ENCODE results near the gene TWSG1. TPM values are rescaled to one million over a fixed set of nuclear protein-coding genes. Genes with fewer than 3 reads are reported as not detected.
"Not testable (repeated sequence)": the region's sequence is repeated elsewhere in the genome, so short reads cannot be mapped to it uniquely, and the experiment has no call there.

The TWSG1 gene
- total RNA-seq, 1 donor from 2014 or later: 25.8 TPM

- no peaks in the 10 kb centered on the region for H3K27me3 ChIP-seq (ENCODE audit: control insufficient read depth, insufficient read depth, low read length)
- no peaks in the 10 kb centered on the region for H3K36me3 ChIP-seq (ENCODE audit: control insufficient read depth, insufficient read depth, low read length)
- FAIRE-seq (no peak), DNase-seq (ENCODE audit: low read depth) (peak; percentile 95)
- no peak for TF ChIP-seq CTCF (IDR thresholded peaks at IDR 0.05; ENCODE audit: insufficient read depth, low read length, severe bottlenecking)
- no peak overlapping the region for H3K4me3 ChIP-seq (ENCODE audit: low read depth, low read length)
Measured at GRCh38 chr18:9422816-9423519, 88.4 kb downstream of the TWSG1 start.

- not testable (repeated sequence) for H3K36me3 ChIP-seq (ENCODE audit: control insufficient read depth, insufficient read depth, low read length); DNase-seq (ENCODE audit: low read depth); H3K27me3 ChIP-seq (ENCODE audit: control insufficient read depth, insufficient read depth, low read length); FAIRE-seq; H3K4me3 ChIP-seq (ENCODE audit: low read depth, low read length)
Measured at GRCh38 chr18:9423648-9424047, 89.1 kb downstream of the TWSG1 start.

GRCh38 chr18:9424235-9424634 is 89.7 kb downstream of the TWSG1 start:
- H3K36me3 ChIP-seq (ENCODE audit: control insufficient read depth, insufficient read depth, low read length); H3K27me3 ChIP-seq (ENCODE audit: control insufficient read depth, insufficient read depth, low read length); DNase-seq (ENCODE audit: low read depth); H3K4me3 ChIP-seq (ENCODE audit: low read depth, low read length); FAIRE-seq: not testable (repeated sequence)

GRCh38 chr18:9426753-9427152 is 92.2 kb downstream of the TWSG1 start:
- Histone ChIP-seq H3K4me3 (ENCODE audit: low read depth, low read length) (no peak overlapping the region), H3K27me3 (ENCODE audit: control insufficient read depth, insufficient read depth, low read length) (no peaks in the 10 kb centered on the region), H3K36me3 (ENCODE audit: control insufficient read depth, insufficient read depth, low read length) (no peaks in the 10 kb centered on the region)
- FAIRE-seq (no peak), DNase-seq (ENCODE audit: low read depth) (no peak)
- TF ChIP-seq CTCF (IDR thresholded peaks at IDR 0.05; ENCODE audit: insufficient read depth, low read length, severe bottlenecking): no peak

GRCh38 chr18:9428301-9428706 is 93.7 kb downstream of the TWSG1 start:
- FAIRE-seq: no peak
- H3K4me3 ChIP-seq (ENCODE audit: low read depth, low read length): no peak overlapping the region
- H3K36me3 ChIP-seq (ENCODE audit: control insufficient read depth, insufficient read depth, low read length): no peaks in the 10 kb centered on the region
- TF ChIP-seq CTCF (IDR thresholded peaks at IDR 0.05; ENCODE audit: insufficient read depth, low read length, severe bottlenecking): no peak
- DNase-seq (ENCODE audit: low read depth): peak; percentile 8
- no peaks in the 10 kb centered on the region for H3K27me3 ChIP-seq (ENCODE audit: control insufficient read depth, insufficient read depth, low read length)

GRCh38 chr18:9428862-9429661 is 94.5 kb downstream of the TWSG1 start:
- Histone ChIP-seq H3K4me3 (ENCODE audit: low read depth, low read length) (no peak overlapping the region), H3K36me3 (ENCODE audit: control insufficient read depth, insufficient read depth, low read length) (no peaks in the 10 kb centered on the region), H3K27me3 (ENCODE audit: control insufficient read depth, insufficient read depth, low read length) (no peaks in the 10 kb centered on the region)
- DNase-seq (ENCODE audit: low read depth): peak; percentile 25
- no peak for FAIRE-seq
- no peak for TF ChIP-seq CTCF (IDR thresholded peaks at IDR 0.05; ENCODE audit: insufficient read depth, low read length, severe bottlenecking)
